Measurements from ENCODE around the gene LVRN.
"Not testable (repeated sequence)": the region's sequence is repeated elsewhere in the genome, so short reads cannot be mapped to it uniquely, and the experiment has no call there.

Gene LVRN, protein sequence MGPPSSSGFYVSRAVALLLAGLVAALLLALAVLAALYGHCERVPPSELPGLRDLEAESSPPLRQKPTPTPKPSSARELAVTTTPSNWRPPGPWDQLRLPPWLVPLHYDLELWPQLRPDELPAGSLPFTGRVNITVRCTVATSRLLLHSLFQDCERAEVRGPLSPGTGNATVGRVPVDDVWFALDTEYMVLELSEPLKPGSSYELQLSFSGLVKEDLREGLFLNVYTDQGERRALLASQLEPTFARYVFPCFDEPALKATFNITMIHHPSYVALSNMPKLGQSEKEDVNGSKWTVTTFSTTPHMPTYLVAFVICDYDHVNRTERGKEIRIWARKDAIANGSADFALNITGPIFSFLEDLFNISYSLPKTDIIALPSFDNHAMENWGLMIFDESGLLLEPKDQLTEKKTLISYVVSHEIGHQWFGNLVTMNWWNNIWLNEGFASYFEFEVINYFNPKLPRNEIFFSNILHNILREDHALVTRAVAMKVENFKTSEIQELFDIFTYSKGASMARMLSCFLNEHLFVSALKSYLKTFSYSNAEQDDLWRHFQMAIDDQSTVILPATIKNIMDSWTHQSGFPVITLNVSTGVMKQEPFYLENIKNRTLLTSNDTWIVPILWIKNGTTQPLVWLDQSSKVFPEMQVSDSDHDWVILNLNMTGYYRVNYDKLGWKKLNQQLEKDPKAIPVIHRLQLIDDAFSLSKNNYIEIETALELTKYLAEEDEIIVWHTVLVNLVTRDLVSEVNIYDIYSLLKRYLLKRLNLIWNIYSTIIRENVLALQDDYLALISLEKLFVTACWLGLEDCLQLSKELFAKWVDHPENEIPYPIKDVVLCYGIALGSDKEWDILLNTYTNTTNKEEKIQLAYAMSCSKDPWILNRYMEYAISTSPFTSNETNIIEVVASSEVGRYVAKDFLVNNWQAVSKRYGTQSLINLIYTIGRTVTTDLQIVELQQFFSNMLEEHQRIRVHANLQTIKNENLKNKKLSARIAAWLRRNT

DNA sequence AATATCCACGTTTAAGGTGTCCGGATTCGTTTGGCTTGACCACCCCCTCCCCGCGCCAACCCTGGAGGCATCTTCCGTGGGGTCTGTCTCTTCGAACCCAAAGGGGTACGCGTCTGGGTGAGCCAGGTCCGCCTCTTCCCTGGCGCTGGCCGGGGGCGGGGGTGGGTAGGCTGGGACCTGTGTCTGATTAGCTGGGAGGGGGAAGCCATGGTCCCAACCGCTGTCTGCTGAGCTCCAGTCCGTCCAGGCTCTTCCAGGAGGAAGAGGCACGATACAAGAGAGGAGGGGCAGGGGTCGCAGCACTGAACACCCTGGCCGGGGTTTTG, at the start of gene LVRN:
TSS of gene LVRN (plus strand) at position 237 of the 326 bp plus-strand sequence. CDS start 143 bp downstream, outside the sequence.
- DNase-seq (ENCODE audit: low read depth in 2 of 2, low spot score in 1 of 2) = no peak

DNA sequence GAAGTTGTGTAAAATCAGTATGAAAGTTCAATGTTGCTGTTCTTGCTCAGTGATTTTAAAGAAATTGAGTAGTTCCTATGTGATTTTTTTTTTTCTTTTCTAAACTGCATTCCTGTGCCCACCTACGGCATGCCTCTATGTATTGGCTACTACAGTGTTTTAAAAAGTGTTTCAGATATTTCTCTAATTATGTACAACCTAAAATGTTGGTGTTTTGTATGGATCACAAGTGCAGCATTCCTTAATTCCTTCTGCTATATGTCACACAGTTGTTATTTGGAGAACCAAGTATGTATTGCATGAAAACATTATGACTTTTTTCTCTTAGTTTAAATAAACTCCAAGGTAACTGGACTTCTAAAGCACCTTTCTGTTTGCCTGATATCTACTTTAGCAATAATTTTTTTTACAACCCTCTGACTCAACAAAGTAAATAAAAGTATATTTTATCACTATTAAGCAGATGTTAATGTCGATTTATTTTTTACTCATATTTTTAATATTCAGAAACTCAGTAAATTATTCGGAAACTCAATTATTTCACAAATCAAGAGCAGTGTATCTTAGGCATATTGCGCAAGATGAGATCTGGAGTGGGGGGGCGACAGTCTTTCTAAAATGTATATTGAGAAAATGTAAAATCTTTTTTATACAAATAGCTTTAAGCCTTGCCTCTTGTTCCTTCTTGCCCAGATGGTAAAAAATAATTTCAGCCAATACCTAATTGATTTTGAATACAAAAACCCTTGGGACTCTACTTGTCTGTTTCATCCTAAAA, 48.5 kb upstream of the LVRN start:
- DNase-seq (ENCODE audit: low read depth in 2 of 2, low spot score in 1 of 2) = not testable (repeated sequence)

DNA sequence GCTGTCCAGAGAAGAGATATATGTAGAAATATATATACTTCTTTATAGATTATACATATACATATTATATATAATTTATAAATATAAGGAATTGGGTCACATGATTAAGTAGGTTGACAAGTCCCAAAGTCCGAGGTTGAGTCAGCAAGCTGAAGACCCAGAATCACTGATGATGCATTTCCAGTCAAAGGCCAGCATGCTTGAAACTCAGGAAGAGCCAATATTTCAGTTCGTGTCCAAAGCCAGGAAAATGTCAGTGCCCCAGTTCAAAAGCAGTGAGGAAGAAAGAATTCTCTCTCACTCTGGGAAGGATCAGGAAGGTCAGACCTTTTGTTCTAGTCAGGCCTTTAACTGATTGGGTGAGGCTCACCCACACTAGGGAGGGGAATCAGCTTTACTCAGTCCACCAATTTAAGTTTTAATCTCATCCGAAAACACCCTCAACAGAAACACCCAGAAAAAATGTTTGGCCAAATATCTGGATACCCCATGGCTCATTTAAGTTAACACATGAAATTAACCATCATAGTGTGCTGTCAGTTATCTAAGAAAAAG, 42.0 kb upstream of the LVRN start:
- DNase-seq (ENCODE audit: low read depth in 2 of 2, low spot score in 1 of 2) = no peak

DNA sequence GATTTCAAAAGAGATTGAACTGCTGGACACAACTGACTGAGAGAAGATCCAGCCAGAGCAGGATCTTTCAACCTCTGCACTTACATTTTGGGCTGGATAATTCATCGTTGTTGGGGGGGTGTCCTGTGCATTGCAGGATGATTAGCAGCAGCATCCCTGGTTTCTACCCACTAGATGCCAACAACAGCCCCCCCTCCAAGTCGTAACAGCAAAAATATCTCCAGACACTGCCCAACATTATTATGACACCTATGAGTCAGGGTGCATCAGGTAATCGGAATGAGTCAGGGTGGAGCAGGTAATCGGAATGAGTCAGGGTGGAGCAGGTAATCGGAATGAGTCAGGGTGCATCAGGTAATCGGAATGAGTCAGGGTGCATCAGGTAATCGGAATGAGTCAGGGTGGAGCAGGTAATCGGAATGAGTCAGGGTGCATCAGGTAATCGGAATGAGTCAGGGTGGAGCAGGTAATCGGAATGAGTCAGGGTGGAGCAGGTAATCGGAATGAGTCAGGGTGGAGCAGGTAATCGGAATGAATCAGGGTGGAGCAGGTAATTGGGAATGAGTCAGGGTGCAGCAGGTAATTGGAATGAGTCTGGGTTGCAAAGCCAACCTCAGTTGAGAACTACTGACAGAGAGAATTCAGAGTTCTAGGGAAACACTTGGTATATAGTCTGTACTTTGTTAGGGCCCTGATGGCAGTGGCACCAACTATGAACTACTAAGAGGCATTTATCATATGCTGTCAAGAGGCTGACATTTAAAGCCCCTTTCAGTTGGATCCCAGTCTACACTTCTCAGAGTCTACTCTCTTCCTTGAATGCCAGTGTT, 33.5 kb upstream of the LVRN start:
- DNase-seq (ENCODE audit: low read depth in 2 of 2, low spot score in 1 of 2) = not testable (repeated sequence)

DNA sequence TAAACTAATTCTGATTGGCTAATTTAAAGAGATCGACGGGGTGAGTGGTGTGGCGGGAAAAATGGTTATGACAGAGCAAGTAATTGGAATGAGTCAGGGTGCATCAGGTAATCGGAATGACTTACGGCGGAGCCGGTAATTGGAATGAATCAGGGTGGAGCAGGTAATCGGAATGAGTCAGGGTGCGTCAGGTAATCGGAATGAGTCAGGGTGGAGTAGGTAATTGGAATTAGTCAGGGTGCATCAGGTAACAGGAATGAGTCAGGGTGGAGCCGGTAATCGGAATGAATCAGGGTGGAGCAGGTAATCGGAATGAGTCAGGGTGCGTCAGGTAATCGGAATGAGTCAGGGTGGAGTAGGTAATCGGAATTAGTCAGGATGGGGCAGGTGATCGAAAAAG, 32.1 kb upstream of the LVRN start:
- not testable (repeated sequence) for DNase-seq (ENCODE audit: low read depth in 2 of 2, low spot score in 1 of 2)

- no peak for DNase-seq (ENCODE audit: low read depth in 2 of 2, low spot score in 1 of 2)
These were observed 31.5 kb upstream of the LVRN start for GRCh38 chr5:115930630-115931337.

- DNase-seq (ENCODE audit: low read depth in 2 of 2, low spot score in 1 of 2) = no peak
These were observed 29.3 kb upstream of the LVRN start for GRCh38 chr5:115932991-115933390.

DNA sequence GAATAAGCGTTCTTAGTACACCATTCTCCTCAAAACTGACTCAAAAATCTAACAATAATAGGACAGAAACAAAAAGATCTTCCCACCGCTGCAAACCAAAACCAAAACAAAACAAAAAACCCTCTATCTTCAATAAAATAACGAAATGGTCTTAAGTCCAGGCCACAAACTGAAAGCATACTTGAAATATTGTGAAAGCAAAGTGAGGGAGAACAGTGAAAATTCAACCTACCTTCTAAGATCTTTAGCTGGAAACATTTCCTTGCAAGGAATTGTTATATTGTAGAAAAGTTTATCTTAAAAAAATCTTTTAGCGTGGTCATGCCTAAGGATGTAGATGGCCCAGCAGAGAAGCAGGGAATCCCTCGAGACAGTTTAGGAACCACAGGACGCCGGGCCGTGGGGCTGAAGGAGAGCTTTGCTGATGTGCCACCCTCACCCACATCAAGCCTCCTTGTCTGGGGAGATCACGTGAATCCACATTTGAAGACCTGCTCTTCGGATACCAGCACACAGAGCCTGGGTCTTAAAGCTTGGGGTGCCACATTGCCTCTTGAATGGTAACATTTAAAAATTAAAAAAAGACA, 27.8 kb upstream of the LVRN start:
- DNase-seq (ENCODE audit: low read depth in 2 of 2, low spot score in 1 of 2) = no peak

DNA sequence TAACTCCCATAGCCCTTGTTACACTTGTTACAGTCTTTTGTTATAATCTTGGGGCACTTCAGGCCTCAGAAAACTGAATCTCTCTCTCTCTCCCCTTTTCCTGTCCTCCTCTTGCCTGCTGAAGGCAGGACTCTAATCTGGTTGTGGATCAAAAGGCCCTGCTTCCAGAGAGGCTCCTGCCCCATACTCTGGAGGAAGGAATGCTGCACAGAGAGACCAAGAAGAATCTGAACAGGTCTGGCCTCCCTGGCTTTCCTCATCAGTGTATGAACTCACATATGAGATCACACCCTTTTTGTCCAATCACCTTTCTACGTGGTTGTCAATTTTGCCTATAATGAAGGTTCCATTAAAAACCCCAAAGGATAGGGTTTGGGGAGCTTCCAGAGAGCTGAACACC, 26.2 kb upstream of the LVRN start:
- DNase-seq (ENCODE audit: low read depth in 2 of 2, low spot score in 1 of 2) = no peak

GRCh38 chr5:115939059-115939458, 23.2 kb upstream of the LVRN start:
- no peak for DNase-seq (ENCODE audit: low read depth in 2 of 2, low spot score in 1 of 2)

GRCh38 chr5:115940080-115940810, 22.0 kb upstream of the LVRN start:
- DNase-seq (ENCODE audit: low read depth in 2 of 2, low spot score in 1 of 2) = no peak

GRCh38 chr5:115941051-115941675, 21.1 kb upstream of the LVRN start:
- no peak for DNase-seq (ENCODE audit: low read depth in 2 of 2, low spot score in 1 of 2)

DNA sequence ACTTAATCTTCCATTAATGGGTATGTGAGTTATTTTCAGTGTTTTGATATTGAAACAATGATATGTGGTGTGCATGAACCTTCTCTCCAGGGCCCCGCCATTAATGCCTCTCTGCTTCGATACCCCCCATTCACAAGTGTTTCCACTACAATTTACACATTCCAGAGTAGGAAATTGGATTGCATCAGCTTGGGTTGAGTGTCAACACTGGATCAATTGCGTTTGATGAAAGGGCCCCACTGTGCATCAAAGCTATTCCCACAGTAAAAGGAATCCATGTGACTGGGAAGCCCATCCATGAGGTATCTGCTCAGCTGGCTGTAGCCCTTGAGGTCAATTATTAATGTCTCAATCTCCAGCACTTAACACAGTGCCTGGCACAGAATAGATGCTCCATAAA, 17.8 kb upstream of the LVRN start:
- no peak for DNase-seq (ENCODE audit: low read depth in 2 of 2, low spot score in 1 of 2)

GRCh38 chr5:115946655-115947054, 15.6 kb upstream of the LVRN start:
- DNase-seq (ENCODE audit: low read depth in 2 of 2, low spot score in 1 of 2) = no peak

DNA sequence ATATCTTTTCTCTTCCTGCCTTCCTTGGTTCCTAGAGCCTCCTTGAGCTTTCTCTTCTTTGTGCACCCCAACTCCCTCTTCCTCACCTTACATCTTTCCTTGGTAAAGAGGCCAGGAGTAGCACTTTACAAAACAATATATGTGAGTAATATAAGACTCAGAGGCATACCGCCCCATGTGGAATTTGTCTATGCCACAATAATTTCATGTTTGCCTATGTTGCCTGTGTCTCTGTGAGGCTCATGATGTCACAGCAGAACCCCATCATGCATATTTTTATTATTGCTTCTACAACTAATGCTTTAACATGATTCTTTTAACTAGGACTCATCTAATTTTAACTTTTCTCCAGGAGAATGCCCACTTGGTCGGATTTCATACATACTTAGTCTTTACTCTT, 15.0 kb upstream of the LVRN start:
- DNase-seq (ENCODE audit: low read depth in 2 of 2, low spot score in 1 of 2) = no peak

DNA sequence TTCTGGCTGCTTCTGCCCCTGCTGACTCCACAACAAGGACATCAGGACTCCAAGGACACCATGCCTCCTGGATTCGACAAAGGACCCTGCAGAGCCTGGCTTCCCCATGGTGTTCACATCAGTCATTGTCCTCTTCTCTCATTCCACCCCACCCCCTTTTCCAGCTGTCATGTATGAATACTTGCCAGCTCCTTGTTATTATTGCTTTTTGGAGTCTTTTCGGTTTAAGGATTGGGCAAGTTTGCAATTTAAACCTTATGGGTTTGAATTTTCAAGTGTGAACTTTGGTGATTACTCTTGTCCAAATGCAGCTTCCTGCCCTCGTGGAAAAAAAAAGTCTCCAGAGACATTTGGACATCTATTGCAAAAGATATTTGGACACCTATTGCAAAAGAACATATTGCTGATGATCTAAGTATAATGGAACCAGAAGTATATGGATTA, 14.2 kb upstream of the LVRN start:
- no peak for DNase-seq (ENCODE audit: low read depth in 2 of 2, low spot score in 1 of 2)

GRCh38 chr5:115949096-115949495, 13.2 kb upstream of the LVRN start:
- DNase-seq (ENCODE audit: low read depth in 2 of 2, low spot score in 1 of 2) = no peak

GRCh38 chr5:115952588-115952987, 9.7 kb upstream of the LVRN start:
- DNase-seq (ENCODE audit: low read depth in 2 of 2, low spot score in 1 of 2) = no peak
